HEK293 (cell line): ENCODE measurements around the gene RPL11.

Experiments used
- CTCF ChIA-PET: fragments of 350-600 bp; formaldehyde crosslinking; extraction: SDS; loops from one replicate; lab custom pipeline; 2021; ENCODE audit warnings: antibody characterized with exemption; lab: Yijun Ruan, JAX
- POLR2A ChIA-PET: fragments of 300-600 bp; formaldehyde crosslinking; extraction: SDS; loops from one replicate; lab custom pipeline; 2020; ENCODE audit warnings: antibody characterized with exemption, inconsistent platforms; lab: Yijun Ruan, JAX
- H3K27ac ChIP-seq: fragments of 200-500 bp; sonication (Bioruptor generic); 2 replicates; pipeline ENCODE4 v1.5.1; 2014; ENCODE audit warnings: low read depth, low read length, control low read depth, inconsistent platforms; ENCODE audit errors: extremely low read depth
- H3K36me3 ChIP-seq, 2 experiments: fragments of 200-500 bp in 1 of 2; sonication (Bioruptor generic) in 1 of 2; 1 replicate in 1 of 2; 2 replicates in 1 of 2; pipeline ENCODE4 v1.5.1; 2014 to 2017; ENCODE audit warnings: inconsistent platforms in 2 of 2, low read length in 2 of 2; ENCODE audit not compliant: control insufficient read depth in 2 of 2, insufficient read depth in 1 of 2
- H3K4me1 ChIP-seq: fragments of 200-500 bp; sonication (Bioruptor generic); 2 replicates; pipeline ENCODE4 v1.5.1; 2014; ENCODE audit warnings: mild to moderate bottlenecking, low read length, inconsistent platforms; ENCODE audit not compliant: control insufficient read depth, insufficient read depth
- H3K4me3 ChIP-seq: 2 replicates; pipeline ENCODE4 v1.5.1; 2011; ENCODE audit warnings: low read depth, mild to moderate bottlenecking, control low read depth, low read length, moderate library complexity
- H3K9me3 ChIP-seq: fragments of 200-500 bp; sonication (Bioruptor generic); 2 replicates; pipeline ENCODE4 v1.5.1; 2014; ENCODE audit warnings: low read depth, low read length, inconsistent platforms; ENCODE audit not compliant: control insufficient read depth, insufficient read depth
- GFI1B ChIP-seq: fragments of 450-650 bp; formaldehyde crosslinking; IDR thresholded peaks from 2 replicates; pipeline ENCODE4 v1.5.1; 2016; ENCODE audit warnings: missing biosample characterization, missing genetic modification characterization
- KLF8 ChIP-seq: fragments of 450-650 bp; formaldehyde crosslinking; IDR thresholded peaks from 2 replicates; pipeline ENCODE4 v1.5.1; 2016; ENCODE audit warnings: missing biosample characterization, missing genetic modification characterization
- PBX3 ChIP-seq: sonication (generic); formaldehyde crosslinking; IDR thresholded peaks from 2 replicates; pipeline ENCODE4 v1.8.1; 2022; ENCODE audit warnings: mild to moderate bottlenecking, moderate library complexity, missing genetic modification reagents
- REPIN1 ChIP-seq: fragments of 450-650 bp; formaldehyde crosslinking; IDR thresholded peaks from 2 replicates; pipeline ENCODE4 v1.5.1; 2017; ENCODE audit warnings: missing biosample characterization, missing genetic modification characterization, low read depth
- WT1 ChIP-seq: fragments of 450-650 bp; formaldehyde crosslinking; IDR thresholded peaks from 2 replicates; pipeline ENCODE4 v1.5.1; 2016; ENCODE audit warnings: missing biosample characterization, missing genetic modification characterization
- ZBTB1 ChIP-seq: fragments of 450-650 bp; formaldehyde crosslinking; IDR thresholded peaks from 2 replicates; pipeline ENCODE4 v1.5.1; 2016; ENCODE audit warnings: missing biosample characterization, missing genetic modification characterization
- ZBTB17 ChIP-seq: fragments of 450-650 bp; formaldehyde crosslinking; IDR thresholded peaks from 2 replicates; pipeline ENCODE4 v1.5.1; 2016; ENCODE audit warnings: missing biosample characterization, missing genetic modification characterization
- ZBTB26 ChIP-seq: fragments of 450-650 bp; formaldehyde crosslinking; optimal IDR thresholded peaks from 2 replicates; pipeline ENCODE3; 2016; ENCODE audit warnings: missing biosample characterization, mild to moderate bottlenecking, missing genetic modification characterization
- ZBTB7A ChIP-seq: fragments of 450-650 bp; formaldehyde crosslinking; IDR thresholded peaks from 2 replicates; pipeline ENCODE4 v1.5.1; 2016; ENCODE audit warnings: low read depth, missing biosample characterization, missing genetic modification characterization
- ZBTB8A ChIP-seq: fragments of 450-650 bp; formaldehyde crosslinking; IDR thresholded peaks from 2 replicates; pipeline ENCODE4 v1.5.1; 2016; ENCODE audit warnings: missing biosample characterization, missing genetic modification characterization
- ZFP37 ChIP-seq: fragments of 450-650 bp; formaldehyde crosslinking; IDR thresholded peaks from 2 replicates; pipeline ENCODE4 v1.5.1; 2016; ENCODE audit warnings: missing biosample characterization, missing genetic modification characterization
- ZNF114 ChIP-seq: fragments of 450-650 bp; formaldehyde crosslinking; IDR thresholded peaks from 2 replicates; pipeline ENCODE4 v1.5.0; 2017; ENCODE audit warnings: missing biosample characterization, missing genetic modification characterization
- ZNF138 ChIP-seq: fragments of 450-650 bp; formaldehyde crosslinking; IDR thresholded peaks from 2 replicates; pipeline ENCODE4 v1.5.1; 2016; ENCODE audit warnings: missing biosample characterization, missing genetic modification characterization, borderline replicate concordance
- ZNF214 ChIP-seq: fragments of 450-650 bp; formaldehyde crosslinking; IDR thresholded peaks from 2 replicates; pipeline ENCODE4 v1.5.1; 2017; ENCODE audit warnings: missing biosample characterization, mild to moderate bottlenecking, missing genetic modification characterization, borderline replicate concordance
- ZNF223 ChIP-seq: fragments of 450-650 bp; formaldehyde crosslinking; IDR thresholded peaks from 2 replicates; pipeline ENCODE4 v1.5.1; 2016; ENCODE audit warnings: missing biosample characterization, missing genetic modification characterization
- ZNF239 ChIP-seq: fragments of 450-650 bp; formaldehyde crosslinking; IDR thresholded peaks from 2 replicates; pipeline ENCODE4 v1.5.1; 2016; ENCODE audit warnings: missing biosample characterization, missing genetic modification characterization
- ZNF266 ChIP-seq: fragments of 450-650 bp; formaldehyde crosslinking; IDR thresholded peaks from 2 replicates; pipeline ENCODE4 v1.5.1; 2016; ENCODE audit warnings: missing biosample characterization, missing genetic modification characterization, low read depth
- ZNF354C ChIP-seq: fragments of 450-650 bp; formaldehyde crosslinking; IDR thresholded peaks from 2 replicates; pipeline ENCODE4 v1.5.1; 2016; ENCODE audit warnings: missing biosample characterization, missing genetic modification characterization, low read depth, borderline replicate concordance
- ZNF391 ChIP-seq: fragments of 450-650 bp; formaldehyde crosslinking; IDR thresholded peaks from 2 replicates; pipeline ENCODE4 v1.5.1; 2016; ENCODE audit warnings: low read depth, missing biosample characterization, missing genetic modification characterization, borderline replicate concordance
- ZNF518A ChIP-seq: fragments of 450-650 bp; formaldehyde crosslinking; conservative IDR thresholded peaks from 2 replicates; pipeline ENCODE4 v1.5.1; 2016; ENCODE audit warnings: low read depth, missing biosample characterization, missing genetic modification characterization
- ZNF529 ChIP-seq: fragments of 450-650 bp; formaldehyde crosslinking; IDR thresholded peaks from 2 replicates; pipeline ENCODE4 v1.5.1; 2017; ENCODE audit warnings: missing genetic modification characterization, missing biosample characterization; ENCODE audit not compliant: insufficient replicate concordance
- ZNF555 ChIP-seq: fragments of 450-650 bp; formaldehyde crosslinking; conservative IDR thresholded peaks from 2 replicates; pipeline ENCODE4 v1.5.1; 2017; ENCODE audit warnings: missing biosample characterization, mild to moderate bottlenecking, missing genetic modification characterization, inconsistent platforms
- ZNF623 ChIP-seq: fragments of 450-650 bp; formaldehyde crosslinking; IDR thresholded peaks from 2 replicates; pipeline ENCODE4 v1.5.1; 2016; ENCODE audit warnings: missing biosample characterization, missing genetic modification characterization
- ZNF629 ChIP-seq: fragments of 450-650 bp; formaldehyde crosslinking; IDR thresholded peaks from 2 replicates; pipeline ENCODE4 v1.5.1; 2017; ENCODE audit warnings: missing biosample characterization, missing genetic modification characterization
- ZNF76 ChIP-seq: fragments of 450-650 bp; formaldehyde crosslinking; IDR thresholded peaks from 2 replicates; pipeline ENCODE4; 2016; ENCODE audit warnings: low read depth, missing biosample characterization, missing genetic modification characterization, borderline replicate concordance
- ZSCAN23 ChIP-seq: fragments of 450-650 bp; formaldehyde crosslinking; IDR thresholded peaks from 2 replicates; pipeline ENCODE4 v1.5.1; 2016; ENCODE audit warnings: missing biosample characterization, missing genetic modification characterization

RPL11 gene

GRCh38 chr1:23692308-23692871, 784 bp downstream of the RPL11 start:
- Histone ChIP-seq H3K9me3 (no peaks in the 10 kb centered on the region), H3K36me3 (peaks cover 16 to 55% of the 10 kb centered on the region in 2 experiments), H3K4me3 (peak overlapping the region; percentile 99), H3K27ac (peak overlapping the region; percentile 96), H3K4me1 (no peaks in the 10 kb centered on the region)
- TF ChIP-seq ZBTB26 (tag by site-specific recombination) (peak; percentile 4), ZNF629 (tag by site-specific recombination) (no peak)
- POLR2A ChIA-PET: interaction anchor here (0.7 to 2.1 kb wide), 12 partner anchors 8 to 323 kb away, joined by 4 to 17 read pairs (median 6); partner anchors contain the start of genes ELOA, ID3, PITHD1 and ZNF436
- CTCF ChIA-PET: interaction anchor here (0.7 to 2.3 kb wide), 11 partner anchors 10 to 262 kb away, joined by 3 to 14 read pairs (median 5); no protein-coding TSS in a partner anchor

GRCh38 chr1:23693599-23693998, 2.0 kb downstream of the RPL11 start:
- H3K36me3 ChIP-seq: peaks cover 24 to 67% of the 10 kb centered on the region in 2 experiments
- no peak overlapping the region for H3K27ac ChIP-seq
- no peaks in the 10 kb centered on the region for H3K4me1 ChIP-seq
- no peaks in the 10 kb centered on the region for H3K9me3 ChIP-seq
- H3K4me3 ChIP-seq: no peak overlapping the region
- ChIA-PET POLR2A (interaction anchor here (0.7 kb wide), 2 partner anchors 82 to 679 kb away, joined by 3 read pairs; no protein-coding TSS in a partner anchor), CTCF (interaction anchor here (0.6 kb wide), 1 partner anchor 56 kb away, joined by 3 read pairs; no protein-coding TSS in a partner anchor)
- no peak for TF ChIP-seq ZNF623
- TF ChIP-seq KLF8 (tag by site-specific recombination): no peak
- TF ChIP-seq ZNF223 (tag by site-specific recombination): no peak
- TF ChIP-seq ZNF214 (tag by site-specific recombination): no peak
- no peak for TF ChIP-seq ZNF354C (tag by site-specific recombination)
- no peak for TF ChIP-seq GFI1B (tag by site-specific recombination)
- no peak for TF ChIP-seq ZNF266 (tag by site-specific recombination)
- no peak for TF ChIP-seq REPIN1
- no peak for TF ChIP-seq ZNF391
- TF ChIP-seq ZBTB7A (tag by site-specific recombination): no peak
- no peak for TF ChIP-seq ZBTB17
- TF ChIP-seq ZNF555 (tag by site-specific recombination): no peak

GRCh38 chr1:23694371-23694770, 2.8 kb downstream of the RPL11 start:
- Histone ChIP-seq H3K4me3 (no peak overlapping the region), H3K4me1 (no peaks in the 10 kb centered on the region), H3K9me3 (no peaks in the 10 kb centered on the region), H3K36me3 (peaks cover 30 to 74% of the 10 kb centered on the region in 2 experiments), H3K27ac (no peak overlapping the region)
- ChIA-PET POLR2A (interaction anchor here (0.7 kb wide), 2 partner anchors 82 to 680 kb away, joined by 3 read pairs; no protein-coding TSS in a partner anchor), CTCF (no interaction called here)
- no peak for TF ChIP-seq ZNF138 (tag by site-specific recombination)
- no peak for TF ChIP-seq ZBTB1 (tag by site-specific recombination)
- no peak for TF ChIP-seq ZNF239 (tag by site-specific recombination)
- no peak for TF ChIP-seq ZNF76 (tag by site-specific recombination)
- no peak for TF ChIP-seq ZNF529
- TF ChIP-seq WT1 (tag by site-specific recombination): no peak
- TF ChIP-seq PBX3 (CRISPR knock-in tag): no peak
- TF ChIP-seq ZSCAN23 (tag by site-specific recombination): no peak
- no peak for TF ChIP-seq ZFP37 (tag by site-specific recombination)
- no peak for TF ChIP-seq ZNF114 (tag by site-specific recombination)
- TF ChIP-seq ZNF518A (tag by site-specific recombination): no peak
- no peak for TF ChIP-seq ZBTB8A (tag by site-specific recombination)
